Measurements from ENCODE around the gene SLC25A43. TPM values are rescaled to one million over a fixed set of nuclear protein-coding genes. Genes with fewer than 3 reads are reported as not detected.
A peak's percentile ranks its signal among the peaks of the same experiment; 100 is the strongest.

The SLC25A43 gene
- total RNA-seq, 2 donors from 2014 or later, result 19.1 to 26.8 TPM

DNA sequence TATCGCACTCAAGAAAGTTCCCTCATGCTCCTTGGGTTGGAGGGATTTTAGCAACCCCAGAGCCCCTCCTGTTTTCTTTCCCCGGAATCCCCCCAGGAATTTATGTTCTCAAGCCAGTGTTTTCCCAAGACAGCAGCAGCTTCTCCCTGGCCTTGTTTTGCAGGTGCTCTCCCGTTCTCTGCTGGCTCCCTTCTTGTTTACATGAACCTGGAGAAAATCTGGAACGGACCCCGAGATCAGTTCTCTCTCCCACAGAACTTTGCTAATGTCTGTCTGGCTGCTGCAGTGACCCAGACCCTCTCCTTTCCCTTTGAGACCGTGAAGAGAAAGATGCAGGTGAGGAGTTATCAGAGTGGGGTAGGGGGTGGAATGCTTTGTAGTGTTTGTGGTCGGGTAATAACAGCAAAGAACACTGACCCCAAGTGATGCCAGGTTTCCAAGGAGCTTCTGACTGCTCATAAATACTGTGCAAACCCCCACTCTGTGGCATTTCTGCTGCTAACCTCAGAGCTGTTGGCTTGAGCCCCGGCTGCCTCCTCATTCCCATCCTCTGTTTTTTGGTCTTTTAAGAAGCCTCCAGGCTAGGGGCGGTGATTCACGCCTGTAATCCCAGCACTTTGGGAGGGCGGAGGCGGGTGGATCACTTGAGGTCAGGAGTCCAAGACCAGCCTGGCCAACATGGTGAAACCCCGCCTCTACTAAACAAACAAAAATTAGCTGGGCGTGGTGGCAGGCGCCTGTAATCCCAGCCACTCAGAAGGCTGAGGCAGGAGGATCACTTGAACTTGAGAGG, 11.1 kb downstream of the SLC25A43 start:
- Histone ChIP-seq H3K27ac (peak overlapping the region; percentile 38), H3K9ac (ENCODE audit: low read depth in 2 of 2, low read length in 2 of 2) (peak overlapping the region in 1 of 2 donors; percentile 35), H3K36me3 (no peaks in the 10 kb centered on the region), H3K9me3 (no peaks in the 10 kb centered on the region), H3K27me3 (no peaks in the 10 kb centered on the region), H3K4me1 (no peaks in the 10 kb centered on the region), H3K4me3 (no peak overlapping the region)
- peak; percentile 83 for DNase-seq
- intact Hi-C loops (cut with DNase I), result no loop called here
- TF ChIP-seq, protein P1, sequence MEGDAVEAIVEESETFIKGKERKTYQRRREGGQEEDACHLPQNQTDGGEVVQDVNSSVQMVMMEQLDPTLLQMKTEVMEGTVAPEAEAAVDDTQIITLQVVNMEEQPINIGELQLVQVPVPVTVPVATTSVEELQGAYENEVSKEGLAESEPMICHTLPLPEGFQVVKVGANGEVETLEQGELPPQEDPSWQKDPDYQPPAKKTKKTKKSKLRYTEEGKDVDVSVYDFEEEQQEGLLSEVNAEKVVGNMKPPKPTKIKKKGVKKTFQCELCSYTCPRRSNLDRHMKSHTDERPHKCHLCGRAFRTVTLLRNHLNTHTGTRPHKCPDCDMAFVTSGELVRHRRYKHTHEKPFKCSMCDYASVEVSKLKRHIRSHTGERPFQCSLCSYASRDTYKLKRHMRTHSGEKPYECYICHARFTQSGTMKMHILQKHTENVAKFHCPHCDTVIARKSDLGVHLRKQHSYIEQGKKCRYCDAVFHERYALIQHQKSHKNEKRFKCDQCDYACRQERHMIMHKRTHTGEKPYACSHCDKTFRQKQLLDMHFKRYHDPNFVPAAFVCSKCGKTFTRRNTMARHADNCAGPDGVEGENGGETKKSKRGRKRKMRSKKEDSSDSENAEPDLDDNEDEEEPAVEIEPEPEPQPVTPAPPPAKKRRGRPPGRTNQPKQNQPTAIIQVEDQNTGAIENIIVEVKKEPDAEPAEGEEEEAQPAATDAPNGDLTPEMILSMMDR (IDR thresholded peaks at IDR 0.05), result no peak

GRCh38 chrX:119410854-119411253, 11.7 kb downstream of the SLC25A43 start:
- H3K9me3 ChIP-seq, result no peaks in the 10 kb centered on the region
- H3K9ac ChIP-seq (ENCODE audit: low read depth in 2 of 2, low read length in 2 of 2), result no peak overlapping the region
- H3K27ac ChIP-seq, result peak overlapping the region; percentile 38
- no peaks in the 10 kb centered on the region for H3K27me3 ChIP-seq
- H3K4me1 ChIP-seq, result no peaks in the 10 kb centered on the region
- TF ChIP-seq, protein P1 (IDR thresholded peaks at IDR 0.05), result no peak
- DNase-seq, result no peak
- H3K4me3 ChIP-seq, result no peak overlapping the region
- H3K36me3 ChIP-seq, result no peaks in the 10 kb centered on the region
- intact Hi-C loops (cut with DNase I), result no loop called here

DNA sequence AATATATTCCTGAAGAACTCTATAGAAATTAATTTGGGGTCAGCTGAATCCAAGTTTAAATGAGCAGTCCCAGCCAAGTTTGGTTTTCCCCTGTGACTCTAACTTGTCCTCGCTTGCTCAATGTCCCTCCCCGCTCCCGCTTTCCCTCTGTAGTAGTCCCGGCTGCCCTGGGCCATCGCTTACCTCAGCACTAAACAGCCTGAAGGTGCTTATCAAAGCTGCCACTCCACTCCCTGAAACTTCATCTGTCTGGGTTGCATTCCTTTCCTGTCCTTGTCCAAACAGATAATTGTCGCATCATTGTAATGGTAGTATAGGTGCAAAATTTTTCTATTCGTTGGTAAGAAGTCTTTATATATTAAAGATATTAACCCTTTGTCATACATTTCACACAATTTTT, 12.8 kb downstream of the SLC25A43 start:
- no peak overlapping the region for H3K9ac ChIP-seq (ENCODE audit: low read depth in 2 of 2, low read length in 2 of 2)
- H3K4me3 ChIP-seq, result no peak overlapping the region
- no peaks in the 10 kb centered on the region for H3K36me3 ChIP-seq
- TF ChIP-seq, protein P1 (IDR thresholded peaks at IDR 0.05), result no peak
- intact Hi-C loops (cut with DNase I), result no loop called here
- H3K9me3 ChIP-seq, result no peaks in the 10 kb centered on the region
- no peak for DNase-seq
- H3K4me1 ChIP-seq, result no peaks in the 10 kb centered on the region
- no peak overlapping the region for H3K27ac ChIP-seq
- no peaks in the 10 kb centered on the region for H3K27me3 ChIP-seq

DNA sequence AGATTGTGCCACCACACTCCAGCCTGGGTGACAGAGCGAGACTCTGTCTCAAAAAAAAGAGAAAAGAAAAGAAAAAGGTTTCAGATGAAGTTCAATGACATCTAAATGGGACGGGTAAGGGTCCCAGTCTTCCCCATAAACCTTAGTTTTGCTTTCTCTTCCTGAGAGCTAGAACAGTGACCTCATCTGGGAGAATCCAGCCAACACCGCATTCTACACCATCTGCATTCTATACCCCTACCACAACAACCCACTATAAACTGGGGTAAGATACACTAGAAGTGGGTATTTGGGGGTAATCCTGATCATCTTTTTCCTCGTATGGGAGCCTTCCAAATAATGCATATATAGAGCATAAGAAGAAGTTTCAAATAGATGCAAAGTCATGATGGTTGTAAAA, 18.2 kb downstream of the SLC25A43 start:
- H3K4me1 ChIP-seq, result no peaks in the 10 kb centered on the region
- no peaks in the 10 kb centered on the region for H3K9me3 ChIP-seq
- intact Hi-C loops (cut with DNase I), result no loop called here
- no peaks in the 10 kb centered on the region for H3K27me3 ChIP-seq
- no peak for DNase-seq
- TF ChIP-seq, protein P1 (IDR thresholded peaks at IDR 0.05), result no peak
- no peak overlapping the region for H3K4me3 ChIP-seq
- no peak overlapping the region for H3K27ac ChIP-seq
- no peak overlapping the region for H3K9ac ChIP-seq (ENCODE audit: low read depth in 2 of 2, low read length in 2 of 2)
- no peaks in the 10 kb centered on the region for H3K36me3 ChIP-seq

DNA sequence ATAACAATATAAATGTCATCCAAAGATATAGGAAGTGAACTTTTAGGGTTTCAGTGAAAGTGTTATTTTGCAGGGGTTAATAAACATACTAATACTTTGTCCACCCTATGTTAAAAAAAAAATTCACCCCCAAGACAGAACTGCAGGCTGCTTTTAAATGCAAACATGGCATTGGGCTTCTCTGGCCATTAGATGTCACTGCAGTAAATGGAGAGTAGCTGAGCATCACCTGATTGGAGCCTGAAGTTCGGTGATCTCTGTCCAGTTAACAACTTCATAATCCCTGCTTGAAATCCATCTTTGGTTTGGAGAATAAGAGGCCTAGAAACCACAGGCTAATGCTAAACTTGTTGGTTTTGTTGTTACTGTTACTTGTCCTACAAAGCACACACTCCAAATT, 18.7 kb downstream of the SLC25A43 start:
- Histone ChIP-seq H3K4me3 (no peak overlapping the region), H3K9ac (ENCODE audit: low read depth in 2 of 2, low read length in 2 of 2) (no peak overlapping the region), H3K36me3 (no peaks in the 10 kb centered on the region), H3K27me3 (no peaks in the 10 kb centered on the region), H3K9me3 (no peaks in the 10 kb centered on the region), H3K27ac (no peak overlapping the region), H3K4me1 (no peaks in the 10 kb centered on the region)
- no peak for DNase-seq
- intact Hi-C loops (cut with DNase I), result no loop called here
- TF ChIP-seq, protein P1 (IDR thresholded peaks at IDR 0.05), result no peak
